GM23248 (cell line): ENCODE data around the gene CACHD1.

Experiments used
- EZH2 ChIP-seq: fragments of 200-600 bp; sonication (generic); IDR thresholded peaks from 2 replicates; pipeline ENCODE4 v1.6.1; 2018; ENCODE audit warnings: antibody characterized with exemption, mild to moderate bottlenecking; ENCODE audit not compliant: insufficient read depth, poor library complexity, severe bottlenecking
- EZH2phosphoT487 ChIP-seq: fragments of 200-600 bp; sonication (generic); IDR thresholded peaks from 2 replicates; pipeline ENCODE4 v1.6.1; 2018; ENCODE audit warnings: antibody characterized with exemption, moderate library complexity, mild to moderate bottlenecking, low read depth; ENCODE audit not compliant: insufficient read depth

- TF ChIP-seq EZH2 (no peak), EZH2phosphoT487 (no peak)
These were observed 52.8 kb downstream of the CACHD1 start for GRCh38 chr1:64522740-64523139.
